ENCODE results near the gene SHROOM1. TPM values are rescaled to one million over a fixed set of nuclear protein-coding genes. Genes with fewer than 3 reads are reported as not detected.

The SHROOM1 gene
- total and polyA plus RNA-seq, 2 of the 8 experiments (the other 6 are each of a cell fraction or from before 2014, with no cell fraction given) = 3.9 to 5.2 TPM

- H2BK20ac ChIP-seq (ENCODE audit: low read length) = no peak overlapping the region
- H3K9me3 ChIP-seq (ENCODE audit: insufficient read depth in 2 of 2, low read depth in 1 of 2, low read length in 1 of 2) = no peaks in the 10 kb centered on the region
- no peak overlapping the region for H3K4ac ChIP-seq (replicated peaks; ENCODE audit: insufficient read length, low read depth, low read length)
- TF ChIP-seq PHF8 (conservative IDR thresholded peaks at IDR 0.05; ENCODE audit: low read depth, low read length) (no peak), TAF7 (optimal IDR thresholded peaks at IDR 0.05; ENCODE audit: borderline replicate concordance, low read depth, low read length) (no peak), SAP30 (IDR thresholded peaks at IDR 0.05; ENCODE audit: insufficient read depth, insufficient replicate concordance, low read length) (no peak), BCL11A (IDR thresholded peaks at IDR 0.05; ENCODE audit: low read depth in 2 of 2, low read length in 2 of 2) (no peak), YY1 (IDR thresholded peaks at IDR 0.05; ENCODE audit: low read depth, low read length) (no peak), JUND (IDR thresholded peaks at IDR 0.05; ENCODE audit: low read length) (no peak)
- H3K4me2 ChIP-seq (ENCODE audit: insufficient read depth in 1 of 2, low read depth in 2 of 2, low read length in 2 of 2) = no peak overlapping the region
- no peaks in the 10 kb centered on the region for H3K4me1 ChIP-seq (replicated peaks in 1 of 4; ENCODE audit: control insufficient read depth in 3 of 4, insufficient read depth in 4 of 4, low read length in 3 of 4)
- CTCF ChIA-PET (ENCODE audit: partially characterized antibody) = interaction anchor here (0.5 to 32.2 kb wide), 4 partner anchors 10 to 119 kb away, joined by 3 to 465 read pairs (median 3); partner anchors contain the start of gene SHROOM1
- H3K14ac ChIP-seq (ENCODE audit: insufficient read length) = no peak overlapping the region
- POLR2A ChIA-PET (ENCODE audit: partially characterized antibody) = interaction anchor here (0.8 to 2.4 kb wide), 2 partner anchors 9 to 49 kb away, joined by 3 to 15 read pairs; partner anchors contain the start of genes GDF9 and UQCRQ
- H2BK120ac ChIP-seq (replicated peaks; ENCODE audit: low read depth, low read length) = no peak overlapping the region
- no peak overlapping the region for H4K8ac ChIP-seq (ENCODE audit: extremely low read depth, insufficient read depth, low read length)
- no peak overlapping the region for H3K4me3 ChIP-seq (ENCODE audit: extremely low read depth in 1 of 4, insufficient read depth in 2 of 4, low read depth in 3 of 4, low read length in 4 of 4)
- 0 out of 2 replicates have a peak, but pooled peaks cover 2% of the 10 kb centered on the region for H3K23me2 ChIP-seq (ENCODE audit: low read depth, low read length)
- no peak overlapping the region for H2BK5ac ChIP-seq (ENCODE audit: low read depth, low read length)
- DNase-seq (ENCODE audit: low read depth in 1 of 2, low spot score in 2 of 2) (no peak), FAIRE-seq (no peak)
- no peaks in the 10 kb centered on the region for H3K79me2 ChIP-seq (ENCODE audit: control insufficient read depth in 1 of 2, insufficient read depth in 2 of 2, low read length in 2 of 2)
- H3K79me1 ChIP-seq (ENCODE audit: low read depth, low read length) = no peaks in the 10 kb centered on the region
- H2AFZ ChIP-seq (ENCODE audit: low read length) = no peak overlapping the region
- no peak overlapping the region for H2BK12ac ChIP-seq (ENCODE audit: low read depth, low read length)
- H2AK5ac ChIP-seq (ENCODE audit: low read depth, low read length) = no peak overlapping the region
- peak overlapping the region in 1 of 4 experiments; percentile 34; a peak in 1 of 7 replicates for H3K9ac ChIP-seq (replicated peaks in 1 of 4; ENCODE audit: extremely low read depth in 1 of 4, low read depth in 3 of 4, low read length in 3 of 4)
- H3K56ac ChIP-seq (replicated peaks; ENCODE audit: insufficient read length, low read depth, low read length) = no peak overlapping the region
- H3K36me3 ChIP-seq (ENCODE audit: control insufficient read depth in 2 of 4, insufficient read depth in 4 of 4, low read length in 3 of 4) = peaks cover 3 to 31% (median 18%) of the 10 kb centered on the region in 4 experiments; a peak in 6 of 8 replicates
- no peak overlapping the region for H4K5ac ChIP-seq (ENCODE audit: insufficient read length, low read depth, low read length)
- 76% methylated on average over 1 of the region's 1 CpG; no CpG with 5 or more reads in 1 of the 2 experiments for WGBS, 2 experiments (ENCODE audit: extremely low coverage in 1 of 2, insufficient coverage in 1 of 2, insufficient read length in 1 of 2, insufficient replicate concordance in 2 of 2, low coverage in 1 of 2, low lambda C conversion rate in 2 of 2, missing lambda C conversion rate in 1 of 2)
- H2BK15ac ChIP-seq (ENCODE audit: low read length) = no peak overlapping the region
- no peak overlapping the region for H4K91ac ChIP-seq (replicated peaks; ENCODE audit: insufficient read length, low read length)
- no peak overlapping the region for H3K23ac ChIP-seq (ENCODE audit: insufficient read length)
- no peak overlapping the region for H3K18ac ChIP-seq (ENCODE audit: extremely low read depth, low read length)
- H4K20me1 ChIP-seq (replicated peaks in 1 of 2; ENCODE audit: control insufficient read depth in 1 of 2, insufficient read depth in 2 of 2, low read length in 2 of 2) = no peaks in the 10 kb centered on the region
- no peak overlapping the region for H3K27ac ChIP-seq (ENCODE audit: low read depth, low read length)
- H3K27me3 ChIP-seq (replicated peaks in 1 of 4; ENCODE audit: control insufficient read depth in 3 of 4, extremely low read depth in 1 of 4, insufficient read depth in 3 of 4, low read length in 3 of 4) = no peaks in the 10 kb centered on the region
These were observed 45.7 kb upstream of the SHROOM1 start for GRCh38 chr5:132876020-132876759.

Measured in H1 (cell line).